Spinal cord (tissue), 10 donors: ENCODE measurements around the gene LCOR. TPM values are rescaled to one million over a fixed set of nuclear protein-coding genes. Genes with fewer than 3 reads are reported as not detected.

Experiments
- DNase-seq, 6 donors: peaks; one replicate each; pipeline versions ENCODE4 v3.0.0 to v3.0.0-alpha.2; 2013 to 2015; ENCODE audit warnings: low spot score in 6 of 6, low read depth in 4 of 6
- H3K27ac ChIP-seq: one replicate; pipeline ENCODE4 v1.5.1; 2013; ENCODE audit warnings: low read depth, low read length, control low read depth
- H3K27me3 ChIP-seq: one replicate; pipeline ENCODE4 v1.6.1; 2013; ENCODE audit warnings: low read length; ENCODE audit not compliant: control insufficient read depth, insufficient read depth
- H3K36me3 ChIP-seq: one replicate; pipeline ENCODE4 v1.6.1; 2013; ENCODE audit warnings: low read length; ENCODE audit not compliant: control insufficient read depth, insufficient read depth
- H3K4me1 ChIP-seq: one replicate; pipeline ENCODE4 v1.6.1; 2013; ENCODE audit warnings: low read length; ENCODE audit not compliant: control insufficient read depth, insufficient read depth
- H3K4me3 ChIP-seq: one replicate; pipeline ENCODE4 v1.5.1; 2013; ENCODE audit warnings: low read depth, low read length, control low read depth
- H3K9me3 ChIP-seq: one replicate; pipeline ENCODE4 v1.6.1; 2013; ENCODE audit warnings: low read length; ENCODE audit not compliant: control insufficient read depth, insufficient read depth
- WGBS: methylation state at CpG from one replicate; pipeline ENCODE4 v1.1.5; 2013; ENCODE audit warnings: missing lambda C conversion rate; ENCODE audit not compliant: insufficient coverage; 5-methylcytosine and 5-hydroxymethylcytosine counted together
- polyA plus RNA-seq, 2 donors: library from polyadenylated mRNA; unstranded; fragments of 120-200 nt; gene quantifications; one replicate each; pipeline ENCODE4 v1.2.1, GENCODE V29; 2013; ENCODE audit not compliant: insufficient read length in 2 of 2
- total RNA-seq, 2 donors: library from RNA; depleted of rRNA in 1 of 2; stranded (reverse); fragments of 120-200 nt in 1 of 2; fragments of >200 nt in 1 of 2; gene quantifications; one replicate each; pipeline versions ENCODE4 v1.2.3 to v1.2.4, GENCODE V29; 2013 to 2014
- donor health status: healthy.

Gene LCOR
- total and polyA plus RNA-seq, 4 donors, result 12.6 to 59.8 (median 22.0) TPM

DNA sequence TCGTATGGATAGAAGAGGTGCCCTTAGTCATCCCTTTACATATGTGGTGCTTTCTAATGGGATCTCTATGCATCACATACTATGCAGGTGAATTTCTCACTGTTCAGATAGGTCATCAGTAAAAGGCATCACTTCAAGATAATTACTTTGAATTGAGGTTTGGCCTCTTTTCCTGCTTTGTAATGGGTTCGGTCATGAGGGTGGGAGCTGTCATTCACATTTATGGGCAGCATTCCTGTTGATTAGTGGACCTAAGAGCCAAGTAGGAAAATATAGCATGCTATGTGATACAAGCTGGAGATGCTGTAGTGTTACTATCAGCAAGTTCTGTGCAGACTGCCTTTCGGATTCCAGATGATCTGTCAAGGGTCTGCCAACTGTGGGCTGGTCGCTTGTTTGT lies 156.3 kb downstream of the LCOR start:
- no peak overlapping the region for H3K4me3 ChIP-seq
- H3K27me3 ChIP-seq, result no peaks in the 10 kb centered on the region
- DNase-seq, result no peak
- H3K4me1 ChIP-seq, result peaks cover 8% of the 10 kb centered on the region
- 97% methylated on average over 3 of the region's 4 CpGs for WGBS
- H3K9me3 ChIP-seq, result no peaks in the 10 kb centered on the region
- H3K27ac ChIP-seq, result no peak overlapping the region
- no peaks in the 10 kb centered on the region for H3K36me3 ChIP-seq

DNA sequence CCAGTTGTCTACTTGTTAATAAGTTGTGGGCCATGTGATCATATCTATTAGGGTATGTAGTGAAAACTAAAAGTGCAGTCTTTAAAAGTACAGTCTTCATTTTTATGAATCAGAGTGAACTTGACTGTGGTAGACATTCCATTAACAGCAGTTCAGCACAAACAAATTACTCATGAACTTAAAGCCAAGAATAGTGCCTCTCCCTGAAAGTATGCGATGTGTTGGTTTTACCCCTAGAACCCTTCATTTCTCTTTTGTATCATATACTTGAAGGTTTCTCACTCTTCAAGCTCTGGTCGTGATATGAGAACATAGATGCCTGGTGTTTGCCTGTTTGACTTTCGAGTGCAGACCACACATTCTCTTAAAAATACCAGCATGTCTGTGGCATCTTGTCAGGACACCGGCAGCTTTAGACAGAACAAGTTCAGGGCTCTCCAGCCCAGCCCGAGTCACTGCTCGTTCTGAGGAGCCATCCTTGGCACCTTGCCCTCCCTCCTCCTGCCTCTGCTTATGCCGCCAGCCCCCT lies 159.3 kb downstream of the LCOR start:
- no peaks in the 10 kb centered on the region for H3K27me3 ChIP-seq
- no peak overlapping the region for H3K27ac ChIP-seq
- H3K4me3 ChIP-seq, result no peak overlapping the region
- peaks cover 11% of the 10 kb centered on the region for H3K4me1 ChIP-seq
- DNase-seq, result peak in 2 of 6 donors; percentile 33 to 34
- no peaks in the 10 kb centered on the region for H3K36me3 ChIP-seq
- H3K9me3 ChIP-seq, result no peaks in the 10 kb centered on the region
- 54% methylated on average over 6 of the region's 7 CpGs for WGBS

DNA sequence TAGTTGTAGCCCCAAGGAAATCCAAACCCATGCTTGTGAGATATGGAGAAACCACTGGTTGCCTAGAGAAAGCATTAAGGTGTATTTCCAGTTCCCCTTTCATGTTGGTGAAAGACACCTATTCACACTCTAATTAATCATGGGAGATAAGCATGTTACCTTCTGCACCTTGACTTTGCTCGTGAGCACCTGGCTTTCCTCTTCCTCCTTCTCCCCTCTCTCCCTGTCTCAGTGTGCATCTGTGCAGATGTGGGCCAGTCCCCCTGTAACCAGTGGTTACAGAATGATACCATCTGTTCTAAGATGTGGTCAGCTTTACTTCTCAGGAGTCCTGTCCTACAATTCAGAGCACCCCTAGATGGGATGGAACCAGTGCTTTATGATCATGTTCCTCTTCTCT lies 160.6 kb downstream of the LCOR start:
- WGBS, result no CpG with 5 or more reads among the region's 1 CpG
- Histone ChIP-seq H3K27ac (no peak overlapping the region), H3K27me3 (no peaks in the 10 kb centered on the region), H3K4me3 (no peak overlapping the region), H3K4me1 (peaks cover 18% of the 10 kb centered on the region), H3K9me3 (no peaks in the 10 kb centered on the region), H3K36me3 (peaks cover 6% of the 10 kb centered on the region)
- DNase-seq, result no peak

DNA sequence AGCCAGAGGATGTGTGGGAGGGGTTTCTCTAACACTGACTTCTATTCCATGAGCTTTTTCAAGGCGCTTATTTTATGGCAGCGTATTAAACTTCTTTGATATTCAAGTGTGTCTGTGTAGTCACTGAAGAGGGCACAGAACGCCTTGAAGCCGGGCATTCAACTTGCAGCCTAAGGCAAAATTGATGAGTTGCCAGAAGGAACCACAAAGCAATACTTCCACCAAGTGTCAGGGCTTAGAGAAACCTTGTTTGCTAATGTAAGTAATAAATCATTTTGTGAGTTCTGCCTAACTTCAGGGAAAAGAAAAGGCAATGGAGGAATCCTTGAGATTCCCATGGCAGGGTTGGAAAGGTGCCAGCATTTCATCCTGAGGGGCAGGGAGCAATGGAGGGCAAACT lies 163.8 kb downstream of the LCOR start:
- Histone ChIP-seq H3K27me3 (no peaks in the 10 kb centered on the region), H3K4me1 (peaks cover 24% of the 10 kb centered on the region), H3K9me3 (no peaks in the 10 kb centered on the region), H3K36me3 (peaks cover 35% of the 10 kb centered on the region), H3K27ac (peak overlapping the region; percentile 51), H3K4me3 (no peak overlapping the region)
- 0% methylated on average over 3 of the region's 4 CpGs for WGBS
- DNase-seq, result peak in 2 of 6 donors; percentile 46 to 68

DNA sequence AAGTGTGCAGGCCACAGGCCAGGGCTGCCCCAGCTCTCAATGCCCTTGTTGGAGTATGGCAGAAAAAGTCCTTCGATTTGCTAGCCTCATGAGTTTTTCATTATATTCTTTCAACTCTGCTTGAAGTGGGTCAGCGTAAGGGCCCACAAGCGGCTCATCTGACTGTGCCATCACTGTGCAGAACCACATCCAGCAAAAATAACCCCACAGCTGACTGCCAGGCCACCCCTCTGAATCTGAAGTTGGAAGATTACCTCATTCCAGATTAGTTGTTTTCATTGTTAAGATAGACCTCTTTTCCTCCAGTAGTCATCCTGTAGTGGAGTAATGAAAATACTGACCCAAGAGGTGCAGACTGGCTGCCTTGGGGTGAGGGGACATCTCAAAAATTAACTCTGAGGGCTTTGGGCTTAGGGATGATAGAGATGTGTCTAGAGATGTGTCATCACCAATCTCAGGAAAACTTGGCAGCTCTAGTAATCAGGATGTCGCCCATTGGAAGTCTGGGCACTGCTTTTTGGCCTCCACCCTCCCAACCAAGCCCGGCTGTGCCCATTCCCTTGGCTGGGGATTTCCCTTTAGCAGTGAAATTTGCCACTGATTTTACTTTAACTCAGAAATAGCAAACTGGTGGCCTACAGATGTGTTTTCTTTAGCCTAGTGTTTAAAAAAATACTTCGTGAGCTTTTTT lies 164.3 kb downstream of the LCOR start:
- H3K9me3 ChIP-seq, result no peaks in the 10 kb centered on the region
- WGBS, result 56% methylated on average over 4 of the region's 6 CpGs
- H3K4me1 ChIP-seq, result peaks cover 24% of the 10 kb centered on the region
- H3K4me3 ChIP-seq, result no peak overlapping the region
- no peak for DNase-seq
- no peaks in the 10 kb centered on the region for H3K27me3 ChIP-seq
- H3K36me3 ChIP-seq, result peaks cover 41% of the 10 kb centered on the region
- H3K27ac ChIP-seq, result peak overlapping the region; percentile 51

DNA sequence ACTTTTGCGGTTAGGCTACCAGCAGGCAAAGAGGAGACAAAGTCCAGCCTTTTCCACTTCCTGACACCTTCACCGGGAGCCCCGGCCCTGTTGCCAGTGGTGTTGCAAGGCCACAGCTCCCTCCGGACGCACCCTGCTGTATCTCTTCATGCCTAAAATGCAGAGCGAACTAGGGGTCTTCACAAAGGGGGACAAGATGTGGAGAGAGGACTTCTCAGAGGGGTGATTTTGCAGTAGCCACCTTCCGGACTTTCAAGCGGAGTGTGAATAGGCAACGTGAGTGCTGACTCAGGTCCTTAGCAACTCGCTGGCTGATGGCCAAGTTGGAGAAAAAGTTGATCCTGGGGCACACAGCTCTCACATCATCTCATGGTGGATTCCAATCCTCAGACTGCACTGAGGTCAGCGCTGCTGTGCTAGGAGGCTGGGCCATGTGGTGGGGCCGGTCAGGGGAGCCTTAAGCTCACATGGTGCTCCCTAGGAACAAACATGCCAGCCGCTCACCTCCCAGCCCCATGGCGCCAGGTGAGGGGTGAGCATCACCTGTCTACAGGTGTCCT lies 166.3 kb downstream of the LCOR start:
- WGBS, result 64% methylated on average over 6 of the region's 14 CpGs
- peaks cover 61% of the 10 kb centered on the region for H3K36me3 ChIP-seq
- no peaks in the 10 kb centered on the region for H3K9me3 ChIP-seq
- H3K4me3 ChIP-seq, result no peak overlapping the region
- H3K4me1 ChIP-seq, result peaks cover 24% of the 10 kb centered on the region
- DNase-seq, result peak in 2 of 6 donors; percentile 24 to 52
- no peak overlapping the region for H3K27ac ChIP-seq
- no peaks in the 10 kb centered on the region for H3K27me3 ChIP-seq

DNA sequence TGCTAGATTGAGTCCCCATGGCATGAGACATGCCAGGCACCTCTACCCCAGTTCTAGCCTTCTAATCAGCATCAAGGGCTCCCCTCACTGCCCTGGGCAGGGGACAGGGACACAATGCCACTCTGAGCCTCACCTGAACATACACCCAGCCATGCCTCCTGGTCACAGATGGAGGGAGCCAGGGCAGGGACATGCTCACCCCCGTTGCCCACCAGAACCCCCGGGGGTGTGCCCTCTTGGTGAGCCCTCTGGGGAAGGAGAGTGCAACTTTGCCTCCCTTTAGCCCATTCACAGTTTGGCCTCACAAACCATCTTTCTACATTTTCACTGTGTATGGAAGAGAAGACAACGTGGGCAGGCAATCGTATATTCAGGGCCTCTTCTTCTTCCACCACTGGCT lies 167.2 kb downstream of the LCOR start:
- Histone ChIP-seq H3K27me3 (no peaks in the 10 kb centered on the region), H3K4me3 (no peak overlapping the region), H3K36me3 (peaks cover 70% of the 10 kb centered on the region), H3K9me3 (no peaks in the 10 kb centered on the region), H3K27ac (no peak overlapping the region), H3K4me1 (peaks cover 24% of the 10 kb centered on the region)
- WGBS, result 94% methylated on average over 2 of the region's 4 CpGs
- DNase-seq, result no peak

DNA sequence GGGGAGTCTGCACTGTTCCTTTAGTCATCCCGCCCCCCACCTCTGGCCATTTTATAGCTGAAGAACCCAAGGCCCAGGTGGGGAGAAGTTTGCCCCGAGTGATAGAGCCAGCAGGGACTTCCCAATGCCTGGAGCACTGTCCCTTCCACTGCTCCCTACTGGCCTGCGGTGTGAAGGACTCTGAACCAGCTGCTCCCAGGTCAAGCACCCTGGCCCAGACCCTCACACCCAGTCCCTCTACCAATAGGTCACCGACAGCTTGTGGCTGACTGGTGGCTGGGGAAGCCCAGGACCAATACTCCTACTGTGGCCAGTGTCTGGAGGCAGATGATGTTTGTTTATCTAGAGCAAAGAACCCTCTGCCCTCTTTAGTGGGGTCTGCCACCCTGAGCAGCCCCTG lies 167.9 kb downstream of the LCOR start:
- Histone ChIP-seq H3K4me1 (peaks cover 24% of the 10 kb centered on the region), H3K4me3 (no peak overlapping the region), H3K9me3 (no peaks in the 10 kb centered on the region), H3K36me3 (peaks cover 77% of the 10 kb centered on the region), H3K27ac (no peak overlapping the region), H3K27me3 (no peaks in the 10 kb centered on the region)
- no peak for DNase-seq
- 80% methylated on average over 1 of the region's 4 CpGs for WGBS

DNA sequence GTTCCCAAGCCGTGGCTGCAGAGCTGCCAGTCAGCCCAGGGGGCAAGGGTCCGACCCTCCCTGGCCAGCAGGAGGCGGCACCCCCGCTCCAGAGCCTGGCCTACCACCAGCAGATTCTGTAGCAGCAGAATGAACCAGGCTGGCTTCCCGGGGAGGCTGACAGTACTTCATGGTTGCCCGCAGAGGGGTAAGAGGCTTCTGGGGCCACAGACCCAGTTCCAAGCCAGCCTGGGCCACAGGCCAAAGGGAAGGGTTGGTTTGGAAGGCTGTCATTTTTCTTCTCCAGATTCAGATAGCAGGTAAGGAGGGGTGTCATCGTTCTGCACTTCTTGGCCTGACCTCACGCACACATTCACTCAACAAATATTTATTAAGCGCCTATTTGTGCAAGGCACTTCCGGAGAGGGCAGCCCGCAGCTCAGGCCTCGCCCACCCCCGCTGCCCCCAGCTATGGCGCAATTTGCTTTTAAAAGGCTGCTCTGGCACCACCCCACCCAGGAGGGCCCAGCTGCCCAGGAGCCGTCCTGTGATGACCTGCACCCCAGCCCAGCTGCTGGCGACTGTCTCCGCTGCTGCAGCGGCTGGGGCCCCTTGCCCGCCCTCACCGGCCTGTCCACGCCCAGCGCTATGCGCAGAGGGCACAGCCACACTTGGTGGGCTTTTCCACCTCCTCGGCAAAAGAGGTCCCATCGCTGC lies 168.5 kb downstream of the LCOR start:
- no peaks in the 10 kb centered on the region for H3K27me3 ChIP-seq
- H3K4me1 ChIP-seq, result peaks cover 21% of the 10 kb centered on the region
- peaks cover 82% of the 10 kb centered on the region for H3K36me3 ChIP-seq
- no peak overlapping the region for H3K4me3 ChIP-seq
- H3K27ac ChIP-seq, result no peak overlapping the region
- DNase-seq, result no peak
- no peaks in the 10 kb centered on the region for H3K9me3 ChIP-seq
- WGBS, result 85% methylated on average over 23 of the region's 25 CpGs
